Measurements from ENCODE around the gene ZNF775. TPM values are rescaled to one million over a fixed set of nuclear protein-coding genes. Genes with fewer than 3 reads are reported as not detected.
A peak's percentile ranks its signal among the peaks of the same experiment; 100 is the strongest.

The ZNF775 gene
- total and polyA plus RNA-seq, 2 of the 13 experiments (the other 11 are each of a cell fraction or from before 2014, with no cell fraction given): 3.1 to 3.2 TPM

GRCh38 chr7:150383710-150384397 lies 4.7 kb downstream of the ZNF775 start (continued):
- TF ChIP-seq, protein P1, sequence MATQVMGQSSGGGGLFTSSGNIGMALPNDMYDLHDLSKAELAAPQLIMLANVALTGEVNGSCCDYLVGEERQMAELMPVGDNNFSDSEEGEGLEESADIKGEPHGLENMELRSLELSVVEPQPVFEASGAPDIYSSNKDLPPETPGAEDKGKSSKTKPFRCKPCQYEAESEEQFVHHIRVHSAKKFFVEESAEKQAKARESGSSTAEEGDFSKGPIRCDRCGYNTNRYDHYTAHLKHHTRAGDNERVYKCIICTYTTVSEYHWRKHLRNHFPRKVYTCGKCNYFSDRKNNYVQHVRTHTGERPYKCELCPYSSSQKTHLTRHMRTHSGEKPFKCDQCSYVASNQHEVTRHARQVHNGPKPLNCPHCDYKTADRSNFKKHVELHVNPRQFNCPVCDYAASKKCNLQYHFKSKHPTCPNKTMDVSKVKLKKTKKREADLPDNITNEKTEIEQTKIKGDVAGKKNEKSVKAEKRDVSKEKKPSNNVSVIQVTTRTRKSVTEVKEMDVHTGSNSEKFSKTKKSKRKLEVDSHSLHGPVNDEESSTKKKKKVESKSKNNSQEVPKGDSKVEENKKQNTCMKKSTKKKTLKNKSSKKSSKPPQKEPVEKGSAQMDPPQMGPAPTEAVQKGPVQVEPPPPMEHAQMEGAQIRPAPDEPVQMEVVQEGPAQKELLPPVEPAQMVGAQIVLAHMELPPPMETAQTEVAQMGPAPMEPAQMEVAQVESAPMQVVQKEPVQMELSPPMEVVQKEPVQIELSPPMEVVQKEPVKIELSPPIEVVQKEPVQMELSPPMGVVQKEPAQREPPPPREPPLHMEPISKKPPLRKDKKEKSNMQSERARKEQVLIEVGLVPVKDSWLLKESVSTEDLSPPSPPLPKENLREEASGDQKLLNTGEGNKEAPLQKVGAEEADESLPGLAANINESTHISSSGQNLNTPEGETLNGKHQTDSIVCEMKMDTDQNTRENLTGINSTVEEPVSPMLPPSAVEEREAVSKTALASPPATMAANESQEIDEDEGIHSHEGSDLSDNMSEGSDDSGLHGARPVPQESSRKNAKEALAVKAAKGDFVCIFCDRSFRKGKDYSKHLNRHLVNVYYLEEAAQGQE (IDR thresholded peaks at IDR 0.05; ENCODE audit: borderline replicate concordance in 1 of 2, low read depth in 1 of 2, low read length in 2 of 2): peak in 1 of 2 experiments; percentile 67; a peak in 1 of 4 replicates
- TF ChIP-seq ZBTB43 (CRISPR knock-in tag; conservative IDR thresholded peaks at IDR 0.05) (no peak), TBX3 (IDR thresholded peaks at IDR 0.05; ENCODE audit: borderline replicate concordance) (0 out of 2 replicates have a peak, but pooled peaks have one; percentile 10), TBP (CRISPR knock-in tag; IDR thresholded peaks at IDR 0.05) (no peak), ISX (CRISPR knock-in tag; conservative IDR thresholded peaks at IDR 0.05) (no peak), MLLT10 (CRISPR knock-in tag; IDR thresholded peaks at IDR 0.05) (no peak), ZNF337 (CRISPR knock-in tag; IDR thresholded peaks at IDR 0.05; ENCODE audit: borderline replicate concordance, low read depth) (peak; percentile 38; the same call in 1 of the 2 replicates), DR1 (CRISPR knock-in tag; IDR thresholded peaks at IDR 0.05) (peak; percentile 89), U2AF1 (optimal IDR thresholded peaks at IDR 0.05; ENCODE audit: low read depth, low read length) (peak; percentile 69), HNF1B (CRISPR knock-in tag; IDR thresholded peaks at IDR 0.05) (peak; percentile 86), MYC (CRISPR knock-in tag; IDR thresholded peaks at IDR 0.05; ENCODE audit: borderline replicate concordance) (peak; percentile 62; the same call in 1 of the 2 replicates), KLF16 (CRISPR knock-in tag; IDR thresholded peaks at IDR 0.05) (peak in 1 of 2 experiments; percentile 55; a peak in 1 of 4 replicates), ARHGAP35 (CRISPR knock-in tag; IDR thresholded peaks at IDR 0.05; ENCODE audit: borderline replicate concordance) (no peak; the same call in 1 of the 2 replicates)
- TF ChIP-seq, protein P2, sequence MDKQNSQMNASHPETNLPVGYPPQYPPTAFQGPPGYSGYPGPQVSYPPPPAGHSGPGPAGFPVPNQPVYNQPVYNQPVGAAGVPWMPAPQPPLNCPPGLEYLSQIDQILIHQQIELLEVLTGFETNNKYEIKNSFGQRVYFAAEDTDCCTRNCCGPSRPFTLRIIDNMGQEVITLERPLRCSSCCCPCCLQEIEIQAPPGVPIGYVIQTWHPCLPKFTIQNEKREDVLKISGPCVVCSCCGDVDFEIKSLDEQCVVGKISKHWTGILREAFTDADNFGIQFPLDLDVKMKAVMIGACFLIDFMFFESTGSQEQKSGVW (CRISPR knock-in tag; IDR thresholded peaks at IDR 0.05; ENCODE audit: borderline replicate concordance): no peak
- TF ChIP-seq, protein P3, sequence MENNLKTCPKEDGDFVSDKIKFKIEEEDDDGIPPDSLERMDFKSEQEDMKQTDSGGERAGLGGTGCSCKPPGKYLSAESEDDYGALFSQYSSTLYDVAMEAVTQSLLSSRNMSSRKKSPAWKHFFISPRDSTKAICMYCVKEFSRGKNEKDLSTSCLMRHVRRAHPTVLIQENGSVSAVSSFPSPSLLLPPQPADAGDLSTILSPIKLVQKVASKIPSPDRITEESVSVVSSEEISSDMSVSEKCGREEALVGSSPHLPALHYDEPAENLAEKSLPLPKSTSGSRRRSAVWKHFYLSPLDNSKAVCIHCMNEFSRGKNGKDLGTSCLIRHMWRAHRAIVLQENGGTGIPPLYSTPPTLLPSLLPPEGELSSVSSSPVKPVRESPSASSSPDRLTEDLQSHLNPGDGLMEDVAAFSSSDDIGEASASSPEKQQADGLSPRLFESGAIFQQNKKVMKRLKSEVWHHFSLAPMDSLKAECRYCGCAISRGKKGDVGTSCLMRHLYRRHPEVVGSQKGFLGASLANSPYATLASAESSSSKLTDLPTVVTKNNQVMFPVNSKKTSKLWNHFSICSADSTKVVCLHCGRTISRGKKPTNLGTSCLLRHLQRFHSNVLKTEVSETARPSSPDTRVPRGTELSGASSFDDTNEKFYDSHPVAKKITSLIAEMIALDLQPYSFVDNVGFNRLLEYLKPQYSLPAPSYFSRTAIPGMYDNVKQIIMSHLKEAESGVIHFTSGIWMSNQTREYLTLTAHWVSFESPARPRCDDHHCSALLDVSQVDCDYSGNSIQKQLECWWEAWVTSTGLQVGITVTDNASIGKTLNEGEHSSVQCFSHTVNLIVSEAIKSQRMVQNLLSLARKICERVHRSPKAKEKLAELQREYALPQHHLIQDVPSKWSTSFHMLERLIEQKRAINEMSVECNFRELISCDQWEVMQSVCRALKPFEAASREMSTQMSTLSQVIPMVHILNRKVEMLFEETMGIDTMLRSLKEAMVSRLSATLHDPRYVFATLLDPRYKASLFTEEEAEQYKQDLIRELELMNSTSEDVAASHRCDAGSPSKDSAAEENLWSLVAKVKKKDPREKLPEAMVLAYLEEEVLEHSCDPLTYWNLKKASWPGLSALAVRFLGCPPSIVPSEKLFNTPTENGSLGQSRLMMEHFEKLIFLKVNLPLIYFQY (CRISPR knock-in tag; IDR thresholded peaks at IDR 0.05; ENCODE audit: borderline replicate concordance): peak; percentile 94
